Naive thymus-derived CD4-positive, alpha-beta T cell (primary cell): ENCODE measurements around the gene POLR2M. TPM values are rescaled to one million over a fixed set of nuclear protein-coding genes. Genes with fewer than 3 reads are reported as not detected.

ENCODE experiments used
- ATAC-seq: fragments of 150-1000 bp; cut with Tn5 transposase; 2 replicates; pipeline ENCODE4 v1.10.0; 2021; ENCODE audit warnings: mild to moderate bottlenecking, moderate library complexity
- CTCF ChIA-PET: fragments of 350-600 bp; sonication (Branson Sonifier 250); formaldehyde crosslinking; loops from one replicate; lab custom pipeline; 2021; ENCODE audit warnings: antibody characterized with exemption; lab: Charles Lee
- POLR2A ChIA-PET: fragments of 350-600 bp; sonication (Branson Sonifier 250); formaldehyde crosslinking; loops from one replicate; lab custom pipeline; 2021; ENCODE audit warnings: antibody characterized with exemption, inconsistent platforms; lab: Charles Lee
- DNase-seq, 9 donors: peaks; one replicate each; pipeline versions ENCODE4 v3.0.0 to v3.0.0-alpha.2; 2020 to 2022; ENCODE audit warnings: mixed read lengths in 1 of 9
- H3K27ac ChIP-seq: one replicate; pipeline ENCODE4 v1.7.0; 2013; ENCODE audit warnings: mild to moderate bottlenecking, low read depth, low read length, moderate library complexity
- H3K27me3 ChIP-seq, 2 donors: one replicate each; pipeline ENCODE4 v1.7.0; 2013; ENCODE audit warnings: low read length in 2 of 2, mild to moderate bottlenecking in 2 of 2, moderate library complexity in 2 of 2; ENCODE audit not compliant: control insufficient read depth in 2 of 2, insufficient read depth in 2 of 2
- H3K36me3 ChIP-seq, 3 experiments: 1 replicate in 2 of 3; 2 replicates in 1 of 3; pipeline ENCODE4 v1.7.0; 2013; ENCODE audit warnings: low read length in 3 of 3, mild to moderate bottlenecking in 3 of 3, moderate library complexity in 1 of 3; ENCODE audit not compliant: insufficient read depth in 3 of 3, control insufficient read depth in 2 of 3
- H3K4me1 ChIP-seq, 2 donors: one replicate each; pipeline ENCODE4 v1.7.0; 2013; ENCODE audit warnings: low read length in 2 of 2, mild to moderate bottlenecking in 2 of 2, moderate library complexity in 1 of 2; ENCODE audit not compliant: control insufficient read depth in 2 of 2, insufficient read depth in 2 of 2
- H3K4me3 ChIP-seq: 2 replicates; pipeline ENCODE4 v1.7.0; 2013; ENCODE audit warnings: mild to moderate bottlenecking, low read length
- H3K9me3 ChIP-seq, 3 experiments: 1 replicate in 2 of 3; 2 replicates in 1 of 3; pipeline ENCODE4 v1.7.0; 2013; ENCODE audit warnings: low read length in 3 of 3; ENCODE audit not compliant: control insufficient read depth in 2 of 3
- H3K27ac Mint-ChIP-seq, 9 donors: one replicate each; pipeline ENCODE4 v1.8.0; 2020 to 2022; ENCODE audit warnings: mixed read lengths in 9 of 9, mild to moderate bottlenecking in 8 of 9, moderate library complexity in 5 of 9, inconsistent platforms in 2 of 9
- H3K27me3 Mint-ChIP-seq, 5 donors: one replicate each; pipeline ENCODE4 v1.8.0; 2021 to 2022; ENCODE audit warnings: mixed read lengths in 5 of 5, mild to moderate bottlenecking in 1 of 5
- H3K36me3 Mint-ChIP-seq, 5 donors: one replicate each; pipeline ENCODE4 v1.8.0; 2020 to 2022; ENCODE audit warnings: mixed read lengths in 5 of 5, mild to moderate bottlenecking in 3 of 5, inconsistent platforms in 1 of 5
- H3K4me1 Mint-ChIP-seq, 7 donors: one replicate each; pipeline ENCODE4 v1.8.0; 2020 to 2022; ENCODE audit warnings: mixed read lengths in 7 of 7, mild to moderate bottlenecking in 3 of 7, inconsistent platforms in 1 of 7
- H3K4me3 Mint-ChIP-seq, 10 donors: one replicate each; pipeline ENCODE4 v1.8.0; 2020 to 2022; ENCODE audit warnings: mild to moderate bottlenecking in 10 of 10, mixed read lengths in 10 of 10, moderate library complexity in 6 of 10, inconsistent platforms in 2 of 10
- H3K9me3 Mint-ChIP-seq, 11 donors: one replicate each; pipeline ENCODE4 v1.8.0; 2020 to 2022; ENCODE audit warnings: mixed read lengths in 11 of 11, mild to moderate bottlenecking in 4 of 11, inconsistent platforms in 1 of 11, moderate library complexity in 1 of 11
- intact Hi-C, 2 donors: fragments of 100-400 bp; cut with micrococcal nuclease; formaldehyde crosslinking; loops; one replicate each; pipeline ENCODE4 v1.15.1; 2023
- polyA plus RNA-seq, 2 donors: library from polyadenylated mRNA; unstranded; fragments of 300-500 nt; fragmentation: Illumina TruSeq; gene quantifications; one replicate each; pipeline ENCODE4 v1.2.3, GENCODE V29; 2021
- total RNA-seq, 6 experiments: library from RNA in 5 of 6; stranded (reverse) in 5 of 6; gene quantifications; 1 replicate in 5 of 6; 2 replicates in 1 of 6; pipeline ENCODE4 v1.2.3 and lab custom pipeline; 2021 to 2026

POLR2M gene
- total RNA-seq (100 to 1,000 TPM in 2 of 5 experiments, 10 to 100 TPM in 3; 67.0 to 105 (median 82.9) TPM), polyA plus RNA-seq (10 to 100 TPM; 60.4 to 74.9 TPM), total RNA-seq (lab: John Stamatoyannopoulos, UW) (12.4 reads per million, percentile 40 among the genes with 10 or more reads in this experiment)

DNA sequence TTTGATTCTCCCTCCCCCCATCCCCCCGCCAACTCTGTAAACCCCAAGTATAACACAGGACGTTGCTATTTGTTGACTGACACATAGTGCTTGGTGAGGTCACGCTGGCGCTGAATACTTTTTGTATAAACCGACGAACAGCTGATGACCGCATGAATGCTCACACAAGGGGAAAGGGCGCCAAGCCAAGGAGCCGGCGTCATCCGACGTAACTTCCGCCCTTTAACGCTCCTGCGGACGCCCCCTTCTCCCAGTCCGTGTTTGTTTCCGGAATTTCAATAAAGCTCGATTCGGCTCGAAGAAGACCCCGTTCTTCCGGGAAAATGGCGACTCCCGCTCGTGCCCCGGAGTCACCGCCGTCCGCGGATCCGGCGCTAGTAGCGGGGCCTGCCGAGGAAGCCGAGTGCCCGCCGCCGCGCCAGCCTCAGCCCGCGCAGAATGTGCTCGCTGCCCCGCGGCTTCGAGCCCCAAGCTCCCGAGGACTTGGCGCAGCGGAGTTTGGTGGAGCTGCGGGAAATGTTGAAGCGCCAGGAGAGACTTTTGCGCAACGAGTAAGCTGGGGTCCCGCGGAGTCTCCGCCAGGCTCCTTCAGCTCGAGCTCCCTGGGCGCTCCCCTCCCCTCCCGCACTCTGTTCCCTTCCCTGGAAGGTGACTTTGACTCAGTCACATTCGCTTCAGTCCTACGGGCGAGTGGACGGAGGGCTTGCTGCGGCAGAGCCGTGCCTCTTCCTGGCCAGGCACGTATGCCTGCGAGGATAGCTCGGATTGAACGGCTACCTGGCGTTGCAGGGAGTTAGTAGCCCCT is at the start of gene POLR2M:
Gene POLR2M, plus strand, starts transcription at position 310 of the 805 bp plus-strand sequence. Its CDS starts 129 bp downstream, at position 439.
- intact Hi-C loops: loop anchor here (1.0 to 10.0 kb wide), 10 partner anchors 40 to 1714 kb away; partner anchors contain the start of genes ZNF280D (in 2 of the 2), NEDD4 (in 1 of the 2), RFX7 (in 1 of the 2) and SLTM (in 1 of the 2)
- Histone ChIP-seq H3K27ac (peak within 1 kb of the TSS; percentile 92), H3K4me1 (peaks cover 17 to 38% of the 10 kb centered on the region in 2 donors), H3K36me3 (peaks cover 0 to 25% (median 16%) of the 10 kb centered on the region in 3 experiments), H3K9me3 (no peaks in the 10 kb centered on the region), H3K27me3 (no peaks in the 10 kb centered on the region), H3K4me3 (peak within 1 kb of the TSS; percentile 88)
- Mint-ChIP-seq H3K4me1 (peaks cover 51 to 96% (median 94%) of the 10 kb centered on the region in 7 donors), H3K4me3 (peak within 1 kb of the TSS; percentile 83 to 93 (median 89)), H3K27ac (peak within 1 kb of the TSS; percentile 63 to 99 (median 97)), H3K36me3 (peaks cover 7 to 20% (median 13%) of the 10 kb centered on the region in 5 donors), H3K9me3 (no peaks in the 10 kb centered on the region), H3K27me3 (peaks cover 0 to 3% (median 0%) of the 10 kb centered on the region in 5 donors)
- peak; percentile 94 for ATAC-seq
- ChIA-PET POLR2A (interaction anchor here (0.7 to 3.2 kb wide), 12 partner anchors 10 to 1461 kb away, joined by 3 to 24 read pairs (median 4); partner anchors contain the start of gene ZNF280D), CTCF (interaction anchor here (0.9 to 2.9 kb wide), 6 partner anchors 10 to 155 kb away, joined by 3 to 10 read pairs (median 4); no protein-coding TSS in a partner anchor)
- peak; percentile 67 to 97 (median 91) for DNase-seq

DNA sequence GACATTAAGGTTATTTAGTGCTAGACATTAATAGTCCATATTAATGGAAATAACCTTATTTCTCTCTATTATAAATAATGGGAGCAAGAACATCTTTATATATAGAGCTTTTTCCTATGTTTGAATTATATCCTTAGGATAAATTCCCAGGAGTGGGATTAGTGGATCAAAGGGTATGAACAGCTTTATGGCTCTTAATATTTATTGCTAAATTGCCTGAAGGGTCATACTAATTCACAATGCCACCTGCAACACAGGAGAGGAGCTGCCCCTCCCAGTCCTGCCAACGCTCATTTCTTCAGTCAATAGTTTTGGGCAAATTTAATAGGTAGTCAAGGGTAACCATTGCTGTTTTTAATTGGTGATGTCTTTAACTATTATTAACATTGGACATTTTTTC is 48.9 kb upstream of the POLR2M start:
- H3K27me3 Mint-ChIP-seq: peaks cover 0 to 27% (median 0%) of the 10 kb centered on the region in 5 donors
- peaks cover 0 to 8% (median 0%) of the 10 kb centered on the region in 5 donors for H3K36me3 Mint-ChIP-seq
- H3K4me1 Mint-ChIP-seq: no peaks in the 10 kb centered on the region
- H3K4me3 ChIP-seq: no peak overlapping the region
- H3K36me3 ChIP-seq: no peaks in the 10 kb centered on the region
- CTCF ChIA-PET: no interaction called here
- H3K27me3 ChIP-seq: no peaks in the 10 kb centered on the region
- H3K27ac ChIP-seq: no peak overlapping the region
- POLR2A ChIA-PET: no interaction called here
- no peak overlapping the region for H3K27ac Mint-ChIP-seq
- H3K9me3 Mint-ChIP-seq: no peaks in the 10 kb centered on the region
- H3K4me1 ChIP-seq: no peaks in the 10 kb centered on the region
- no peak for DNase-seq
- H3K9me3 ChIP-seq: no peaks in the 10 kb centered on the region
- H3K4me3 Mint-ChIP-seq: no peak overlapping the region
- no peak for ATAC-seq
- intact Hi-C loops: no loop called here

DNA sequence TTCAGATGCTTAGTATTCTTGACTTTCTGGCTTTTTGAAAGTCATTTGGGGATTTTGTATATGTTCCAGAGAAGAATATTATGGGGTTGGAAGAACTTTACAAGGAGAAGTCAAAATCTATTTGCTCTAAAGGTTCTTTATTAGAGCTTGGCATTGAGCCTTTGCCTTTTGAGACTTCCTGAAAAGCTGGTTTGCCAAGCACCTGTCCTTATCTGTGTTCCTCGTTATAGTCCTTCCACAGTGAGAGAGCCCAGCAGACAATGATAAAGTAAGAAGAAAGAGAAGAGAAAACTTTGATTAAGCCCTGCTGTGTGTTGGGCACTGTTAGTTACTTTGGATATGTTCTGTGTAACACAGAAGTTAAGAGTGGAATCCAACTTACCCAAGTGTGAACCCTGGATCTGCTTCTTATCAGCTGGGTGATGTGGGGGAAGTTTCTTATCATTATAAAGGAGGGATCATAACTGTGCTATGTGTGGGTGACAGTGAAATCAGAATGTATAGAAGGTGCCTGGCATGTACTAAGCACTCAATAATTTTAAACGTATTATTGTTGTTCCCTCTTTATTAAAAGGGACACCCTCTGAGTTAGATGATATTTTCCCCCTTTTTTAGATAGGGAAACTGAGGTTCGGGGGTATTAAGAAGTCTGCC is 44.3 kb upstream of the POLR2M start:
- CTCF ChIA-PET: interaction anchor here (1.6 kb wide), 1 partner anchor 198 kb away, joined by 4 read pairs; no protein-coding TSS in a partner anchor
- H3K9me3 Mint-ChIP-seq: no peaks in the 10 kb centered on the region
- H3K27ac Mint-ChIP-seq: peak overlapping the region in 1 of 9 donors; percentile 47
- peaks cover 0 to 8% (median 0%) of the 10 kb centered on the region in 5 donors for H3K36me3 Mint-ChIP-seq
- H3K27me3 ChIP-seq: no peaks in the 10 kb centered on the region
- peaks cover 0 to 31% (median 0%) of the 10 kb centered on the region in 5 donors for H3K27me3 Mint-ChIP-seq
- intact Hi-C loops: no loop called here
- no peak overlapping the region for H3K4me3 Mint-ChIP-seq
- H3K4me1 ChIP-seq: no peaks in the 10 kb centered on the region
- H3K36me3 ChIP-seq: no peaks in the 10 kb centered on the region
- POLR2A ChIA-PET: interaction anchor here (0.9 kb wide), 1 partner anchor 39 kb away, joined by 4 read pairs; no protein-coding TSS in a partner anchor
- ATAC-seq: no peak
- H3K27ac ChIP-seq: no peak overlapping the region
- no peaks in the 10 kb centered on the region for H3K9me3 ChIP-seq
- H3K4me3 ChIP-seq: no peak overlapping the region
- H3K4me1 Mint-ChIP-seq: peaks cover 0 to 1% (median 0%) of the 10 kb centered on the region in 7 donors
- no peak for DNase-seq

DNA sequence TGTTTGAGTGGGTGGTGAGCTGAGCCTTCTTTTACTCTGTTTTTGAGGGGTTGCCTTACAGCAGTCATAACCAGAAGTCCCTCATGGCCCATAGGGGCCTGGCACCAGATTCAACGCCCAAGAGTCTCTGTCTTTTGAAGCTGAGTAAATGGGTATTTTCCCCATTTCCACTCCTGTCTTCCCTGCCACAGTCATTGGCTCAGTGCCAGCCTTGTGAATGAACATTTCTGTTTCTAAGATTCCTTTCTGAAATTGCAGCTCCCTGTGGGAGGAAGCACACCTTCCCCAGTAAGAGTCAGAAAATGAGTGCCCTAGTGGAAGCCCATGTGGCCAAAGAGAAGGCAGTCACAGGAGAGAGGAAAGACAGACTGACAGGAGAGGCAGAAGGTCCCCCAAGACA is 43.7 kb upstream of the POLR2M start:
- DNase-seq (no peak), ATAC-seq (no peak)
- Histone ChIP-seq H3K27me3 (no peaks in the 10 kb centered on the region), H3K4me1 (no peaks in the 10 kb centered on the region), H3K9me3 (no peaks in the 10 kb centered on the region), H3K4me3 (no peak overlapping the region), H3K36me3 (no peaks in the 10 kb centered on the region), H3K27ac (no peak overlapping the region)
- H3K36me3 Mint-ChIP-seq: peaks cover 0 to 8% (median 0%) of the 10 kb centered on the region in 5 donors
- H3K9me3 Mint-ChIP-seq: no peaks in the 10 kb centered on the region
- no peak overlapping the region for H3K27ac Mint-ChIP-seq
- H3K27me3 Mint-ChIP-seq: peaks cover 0 to 30% (median 0%) of the 10 kb centered on the region in 5 donors
- peaks cover 0 to 1% (median 0%) of the 10 kb centered on the region in 7 donors for H3K4me1 Mint-ChIP-seq
- intact Hi-C loops: no loop called here
- no peak overlapping the region for H3K4me3 Mint-ChIP-seq
- ChIA-PET CTCF (interaction anchor here (1.0 to 1.6 kb wide), 2 partner anchors 67 to 197 kb away, joined by 3 to 4 read pairs; no protein-coding TSS in a partner anchor), POLR2A (no interaction called here)

DNA sequence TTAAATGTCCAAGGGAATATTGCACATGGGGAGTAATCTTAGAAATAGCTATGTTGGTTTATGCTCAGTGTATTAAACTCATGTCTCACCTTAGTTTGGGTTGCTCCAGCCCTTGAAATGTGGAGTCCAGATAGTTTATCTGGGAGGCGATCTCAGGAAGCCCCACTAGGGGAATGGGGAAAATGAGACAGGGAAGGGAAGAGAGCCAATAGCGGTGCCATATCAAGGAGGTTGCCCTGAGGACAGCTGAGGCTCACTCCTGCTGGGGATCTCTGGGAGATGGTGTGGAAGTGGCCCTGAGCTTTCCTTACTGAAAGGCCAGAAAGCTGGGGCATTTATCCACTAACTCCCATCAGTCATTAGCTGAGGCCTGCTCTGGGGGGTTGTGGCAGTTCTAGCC is 43.3 kb upstream of the POLR2M start:
- DNase-seq (no peak), ATAC-seq (no peak)
- H3K4me1 Mint-ChIP-seq: peaks cover 0 to 1% (median 0%) of the 10 kb centered on the region in 7 donors
- no peaks in the 10 kb centered on the region for H3K36me3 ChIP-seq
- POLR2A ChIA-PET: no interaction called here
- intact Hi-C loops: no loop called here
- H3K27ac ChIP-seq: no peak overlapping the region
- H3K4me3 Mint-ChIP-seq: no peak overlapping the region
- no peaks in the 10 kb centered on the region for H3K27me3 ChIP-seq
- no peak overlapping the region for H3K4me3 ChIP-seq
- H3K27ac Mint-ChIP-seq: no peak overlapping the region
- no peaks in the 10 kb centered on the region for H3K9me3 Mint-ChIP-seq
- no peaks in the 10 kb centered on the region for H3K9me3 ChIP-seq
- CTCF ChIA-PET: interaction anchor here (0.7 to 1.6 kb wide), 3 partner anchors 29 to 197 kb away, joined by 3 to 4 read pairs (median 4); no protein-coding TSS in a partner anchor
- no peaks in the 10 kb centered on the region for H3K4me1 ChIP-seq
- peaks cover 0 to 8% (median 0%) of the 10 kb centered on the region in 5 donors for H3K36me3 Mint-ChIP-seq
- H3K27me3 Mint-ChIP-seq: peaks cover 0 to 29% (median 0%) of the 10 kb centered on the region in 5 donors

DNA sequence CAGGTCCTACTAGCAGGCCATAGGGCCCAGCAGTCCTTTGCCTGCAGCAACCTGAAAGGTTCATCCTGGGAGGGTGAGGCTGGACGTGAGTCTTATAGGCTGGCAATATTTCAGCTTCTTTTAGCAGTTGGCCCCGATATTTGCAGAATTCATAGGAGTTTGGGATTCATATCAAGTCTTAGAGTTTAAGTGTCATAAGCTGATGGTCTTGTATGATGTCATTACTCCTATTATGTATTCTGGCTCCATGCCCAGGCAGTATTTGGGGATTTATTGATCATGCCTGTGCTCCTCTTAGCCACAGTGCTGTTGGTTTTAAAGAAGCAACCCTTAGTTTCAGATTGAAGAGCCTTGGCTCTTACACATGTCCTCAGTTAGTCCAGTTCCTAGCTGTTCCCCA is 41.3 kb upstream of the POLR2M start:
- Histone ChIP-seq H3K4me3 (no peak overlapping the region), H3K27me3 (no peaks in the 10 kb centered on the region), H3K4me1 (no peaks in the 10 kb centered on the region), H3K27ac (no peak overlapping the region), H3K9me3 (no peaks in the 10 kb centered on the region), H3K36me3 (no peaks in the 10 kb centered on the region)
- Mint-ChIP-seq H3K9me3 (no peaks in the 10 kb centered on the region), H3K36me3 (peaks cover 0 to 5% (median 0%) of the 10 kb centered on the region in 5 donors), H3K4me1 (peaks cover 0 to 2% (median 0%) of the 10 kb centered on the region in 7 donors), H3K4me3 (no peak overlapping the region), H3K27me3 (peaks cover 0 to 36% (median 0%) of the 10 kb centered on the region in 5 donors), H3K27ac (no peak overlapping the region)
- intact Hi-C loops: no loop called here
- ChIA-PET CTCF (interaction anchor here (1.3 to 1.4 kb wide), 2 partner anchors 12 to 196 kb away, joined by 3 to 5 read pairs; no protein-coding TSS in a partner anchor), POLR2A (no interaction called here)
- DNase-seq (no peak), ATAC-seq (no peak)
